ENCODE data around the gene JMJD6.
A peak's percentile ranks its signal among the peaks of the same experiment; 100 is the strongest.
"Not testable (repeated sequence)": the region's sequence is repeated elsewhere in the genome, so short reads cannot be mapped to it uniquely, and the experiment has no call there.

The JMJD6 gene

GRCh38 chr17:76716146-76716838 lies 10.1 kb downstream of the JMJD6 start:
- peak; percentile 25 for DNase-seq (ENCODE audit: low spot score)

GRCh38 chr17:76715496-76715830 lies 10.9 kb downstream of the JMJD6 start:
- DNase-seq (ENCODE audit: low spot score), result no peak

GRCh38 chr17:76714822-76715495 lies 11.4 kb downstream of the JMJD6 start:
- DNase-seq (ENCODE audit: low spot score), result peak; percentile 71

- DNase-seq (ENCODE audit: low spot score), result no peak
Measured at GRCh38 chr17:76714336-76714735, 12.1 kb downstream of the JMJD6 start.

GRCh38 chr17:76713765-76714164 lies 12.6 kb downstream of the JMJD6 start:
- no peak for DNase-seq (ENCODE audit: low spot score)

- DNase-seq (ENCODE audit: low spot score), result not testable (repeated sequence)
Measured at GRCh38 chr17:76712321-76712720, 14.1 kb downstream of the JMJD6 start.

- DNase-seq (ENCODE audit: low spot score), result peak; percentile 33
Measured at GRCh38 chr17:76710863-76711611, 15.4 kb downstream of the JMJD6 start, which contains the start of gene MXRA7. MXRA7 (minus strand) TSS chr17:76710965; CDS start chr17:76710946, 19 bp downstream.

- DNase-seq (ENCODE audit: low spot score), result not testable (repeated sequence)
Measured at GRCh38 chr17:76709951-76710862, 16.2 kb downstream of the JMJD6 start.

GRCh38 chr17:76709077-76709950 lies 17.1 kb downstream of the JMJD6 start:
- DNase-seq (ENCODE audit: low spot score), result no peak

GRCh38 chr17:76707985-76708807 lies 18.2 kb downstream of the JMJD6 start:
- no peak for DNase-seq (ENCODE audit: low spot score)

GRCh38 chr17:76706817-76707216 lies 19.6 kb downstream of the JMJD6 start:
- DNase-seq (ENCODE audit: low spot score), result no peak

- DNase-seq (ENCODE audit: low spot score), result no peak
Measured at GRCh38 chr17:76704805-76705204, 21.6 kb downstream of the JMJD6 start.

GRCh38 chr17:76702941-76703637 lies 23.3 kb downstream of the JMJD6 start:
- DNase-seq (ENCODE audit: low spot score), result no peak

GRCh38 chr17:76702076-76702475 lies 24.3 kb downstream of the JMJD6 start:
- DNase-seq (ENCODE audit: low spot score), result no peak

GRCh38 chr17:76701471-76701967 lies 24.9 kb downstream of the JMJD6 start:
- no peak for DNase-seq (ENCODE audit: low spot score)

- DNase-seq (ENCODE audit: low spot score), result no peak
Measured at GRCh38 chr17:76700617-76701470, 25.6 kb downstream of the JMJD6 start.

GRCh38 chr17:76700270-76700616 lies 26.2 kb downstream of the JMJD6 start:
- DNase-seq (ENCODE audit: low spot score), result no peak

- not testable (repeated sequence) for DNase-seq (ENCODE audit: low spot score)
Measured at GRCh38 chr17:76698466-76698977, 27.9 kb downstream of the JMJD6 start.
